Activated CD4-positive, CD25-positive, alpha-beta regulatory T cell treated with anti-CD3 and anti-CD28 coated beads, Interleukin-2, amount 50 U/mL, for 24 hours (primary cell): ENCODE measurements around the gene TMTC4.
A peak's percentile ranks its signal among the peaks of the same experiment; 100 is the strongest.
"Not testable (repeated sequence)": the region's sequence is repeated elsewhere in the genome, so short reads cannot be mapped to it uniquely, and the experiment has no call there.

ENCODE experiments used
- ATAC-seq, 2 donors: fragments of 150-1000 bp; cut with Tn5 transposase; one replicate each; pipeline ENCODE4 v1.10.0; 2021; ENCODE audit warnings: mild to moderate bottlenecking in 1 of 2, moderate library complexity in 1 of 2

TMTC4 gene

GRCh38 chr13:100619940-100620339 is 54.7 kb downstream of the TMTC4 start:
- peak; percentile 84 to 93 for ATAC-seq

GRCh38 chr13:100618897-100619296 is 55.7 kb downstream of the TMTC4 start:
- ATAC-seq = not testable (repeated sequence)

GRCh38 chr13:100613031-100613430 is 61.6 kb downstream of the TMTC4 start:
- no peak for ATAC-seq

- no peak for ATAC-seq
Observed at GRCh38 chr13:100611678-100612492, 62.7 kb downstream of the TMTC4 start.

- ATAC-seq = no peak
Observed at GRCh38 chr13:100610391-100611347, 63.9 kb downstream of the TMTC4 start.

GRCh38 chr13:100608906-100609305 is 65.7 kb downstream of the TMTC4 start:
- ATAC-seq = peak; percentile 97 to 98

GRCh38 chr13:100608489-100608888 is 66.1 kb downstream of the TMTC4 start:
- no peak for ATAC-seq

- no peak for ATAC-seq
Observed at GRCh38 chr13:100604918-100605710, 69.5 kb downstream of the TMTC4 start.

- no peak for ATAC-seq
Observed at GRCh38 chr13:100602493-100603111, 72.0 kb downstream of the TMTC4 start.

- ATAC-seq = no peak
Observed at GRCh38 chr13:100601716-100602115, 72.9 kb downstream of the TMTC4 start.

GRCh38 chr13:100600915-100601314 is 73.7 kb downstream of the TMTC4 start:
- no peak for ATAC-seq

- ATAC-seq = no peak
Observed at GRCh38 chr13:100600461-100600860, 74.1 kb downstream of the TMTC4 start.

GRCh38 chr13:100597253-100597652 is 77.3 kb downstream of the TMTC4 start:
- ATAC-seq = no peak

- ATAC-seq = no peak
Observed at GRCh38 chr13:100596516-100596915, 78.1 kb downstream of the TMTC4 start.

GRCh38 chr13:100594731-100595130 is 79.9 kb downstream of the TMTC4 start:
- ATAC-seq = no peak

GRCh38 chr13:100594255-100594654 is 80.3 kb downstream of the TMTC4 start:
- no peak for ATAC-seq

GRCh38 chr13:100589178-100589725 is 85.3 kb downstream of the TMTC4 start:
- no peak for ATAC-seq

GRCh38 chr13:100588331-100589177 is 86.0 kb downstream of the TMTC4 start, which contains the start of gene GGACT:
Gene GGACT (minus strand): TSS chr13:100588789. CDS start chr13:100532591, 56,198 bp downstream.
- peak; percentile 97 for ATAC-seq

- ATAC-seq = no peak
Observed at GRCh38 chr13:100584896-100585295, 89.7 kb downstream of the TMTC4 start.

GRCh38 chr13:100581504-100581903 is 93.1 kb downstream of the TMTC4 start:
- ATAC-seq = no peak

GRCh38 chr13:100581030-100581429 is 93.6 kb downstream of the TMTC4 start:
- ATAC-seq = no peak
